Dedifferentiated amniotic fluid mesenchymal stem cell (primary cell): ENCODE data around the gene ZNF141.
"Not testable (repeated sequence)": the region's sequence is repeated elsewhere in the genome, so short reads cannot be mapped to it uniquely, and the experiment has no call there.

Source experiments
- DNase-seq: peaks from one replicate; pipeline ENCODE4 v3.0.0-alpha.2; 2016; ENCODE audit errors: extremely low spot score

Gene ZNF141

DNA sequence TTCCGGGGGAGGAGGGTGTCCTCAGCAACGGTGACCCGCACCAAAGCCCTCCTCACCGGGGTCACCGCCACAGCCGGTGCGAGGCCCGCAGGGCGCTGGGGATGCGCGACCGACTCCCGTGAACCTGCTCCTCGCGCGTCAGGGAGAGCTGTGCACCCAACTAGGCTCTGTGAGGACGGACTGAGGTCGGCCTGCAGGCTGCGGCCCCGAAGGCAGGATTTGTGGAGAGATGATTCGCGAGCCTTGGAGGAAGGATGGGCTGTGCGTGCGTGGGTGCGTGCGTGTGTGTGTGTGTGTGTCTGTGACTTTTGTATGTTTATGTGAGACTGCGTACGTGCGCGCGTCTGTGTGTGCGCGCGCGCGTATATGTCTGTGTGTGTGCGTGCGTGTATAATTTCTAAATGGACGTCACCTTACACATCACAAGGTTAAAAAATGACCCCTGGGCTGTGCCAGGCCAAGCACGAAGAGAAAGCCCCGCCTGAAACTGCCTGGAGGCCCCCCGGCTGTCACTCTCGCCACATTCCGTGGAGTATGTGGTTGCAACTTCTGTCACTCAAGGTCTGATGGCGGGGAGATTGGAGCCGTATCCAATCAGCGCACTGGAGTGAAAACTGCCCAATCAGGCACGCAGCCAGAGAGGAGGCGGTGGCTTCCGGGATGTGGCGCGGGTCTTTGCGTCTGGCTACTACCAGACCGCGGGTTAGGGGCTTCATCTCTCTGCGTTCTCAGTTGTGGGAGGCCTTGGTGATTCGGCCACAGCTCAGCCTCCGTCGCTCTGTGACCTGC, at the start of gene ZNF141:
TSS of gene ZNF141 (plus strand) at position 672 of the 789 bp plus-strand sequence. CDS start 170 bp downstream, outside the sequence.
- peak; percentile 87 for DNase-seq

- DNase-seq = no peak
These were observed 48.7 kb upstream of the ZNF141 start for GRCh38 chr4:288891-289290.

- DNase-seq = no peak
These were observed 42.9 kb upstream of the ZNF141 start for GRCh38 chr4:294732-295131.

GRCh38 chr4:302381-302780, 35.2 kb upstream of the ZNF141 start:
- no peak for DNase-seq

- not testable (repeated sequence) for DNase-seq
These were observed 33.1 kb upstream of the ZNF141 start for GRCh38 chr4:304516-304915.

GRCh38 chr4:304969-305680, 32.5 kb upstream of the ZNF141 start, which contains the start of gene ZNF732:
Gene ZNF732 (minus strand): TSS chr4:305474. CDS start chr4:305310, 164 bp downstream.
- no peak for DNase-seq

DNA sequence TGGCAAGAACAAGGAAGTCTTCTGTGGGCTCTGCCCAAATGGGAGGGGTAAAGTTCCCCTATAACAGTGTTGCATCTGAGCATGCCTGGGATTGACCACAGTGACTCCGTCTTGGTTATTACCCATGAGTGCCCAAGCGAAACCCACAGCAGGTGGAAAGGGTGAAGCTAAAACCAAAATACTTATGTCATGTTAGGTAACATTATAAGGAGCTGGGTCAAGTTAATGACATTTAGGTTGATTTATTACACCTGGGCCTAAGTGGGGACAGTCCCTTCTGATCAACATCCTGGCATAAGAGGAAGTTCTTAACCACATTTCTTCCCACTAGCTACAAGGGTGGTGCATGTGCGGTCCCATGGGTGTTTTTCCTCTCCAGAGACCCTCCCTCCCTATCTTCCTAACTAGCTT, 31.1 kb upstream of the ZNF141 start:
- DNase-seq = no peak

DNA sequence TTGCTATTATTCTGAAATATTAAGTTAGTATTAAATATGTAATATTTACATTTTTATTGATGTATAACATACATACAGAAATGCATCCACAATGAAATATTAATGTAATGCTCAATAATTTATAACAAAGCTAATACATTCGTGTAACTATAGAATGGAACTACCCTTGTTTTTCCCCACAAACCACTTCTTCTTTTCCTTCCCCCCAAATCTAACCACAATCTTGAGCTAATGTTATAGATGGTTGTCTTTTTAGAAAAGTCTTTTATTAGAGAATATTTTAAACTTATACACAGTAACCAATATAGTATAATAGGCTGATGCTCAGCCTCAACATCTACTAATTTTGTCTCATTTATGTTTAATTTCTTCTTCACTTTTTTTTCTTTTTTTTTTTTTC, 27.8 kb upstream of the ZNF141 start:
- DNase-seq = no peak

- DNase-seq = no peak
These were observed 23.2 kb upstream of the ZNF141 start for GRCh38 chr4:314296-314903.

DNA sequence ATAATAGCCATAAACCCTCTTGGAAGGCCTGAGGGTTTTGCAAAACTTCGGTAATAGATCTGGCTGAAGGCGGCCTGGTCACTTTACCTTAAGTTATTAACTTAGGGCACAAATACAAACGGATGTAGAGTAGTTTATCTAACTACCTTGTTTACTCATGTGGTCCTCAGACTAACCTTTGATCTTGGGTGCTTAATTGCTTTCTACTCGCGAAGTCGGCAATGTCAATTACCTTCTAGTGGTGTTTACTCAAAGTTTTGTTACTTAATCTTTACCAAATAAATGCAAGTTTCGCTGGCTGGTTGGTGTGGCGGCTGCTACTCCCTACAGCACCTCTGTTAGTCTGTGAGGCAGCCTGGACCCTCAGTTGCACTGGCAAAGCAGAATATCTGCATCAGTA, 8.9 kb upstream of the ZNF141 start:
- DNase-seq = no peak

GRCh38 chr4:335515-335914, 2.1 kb upstream of the ZNF141 start:
- DNase-seq = no peak

DNA sequence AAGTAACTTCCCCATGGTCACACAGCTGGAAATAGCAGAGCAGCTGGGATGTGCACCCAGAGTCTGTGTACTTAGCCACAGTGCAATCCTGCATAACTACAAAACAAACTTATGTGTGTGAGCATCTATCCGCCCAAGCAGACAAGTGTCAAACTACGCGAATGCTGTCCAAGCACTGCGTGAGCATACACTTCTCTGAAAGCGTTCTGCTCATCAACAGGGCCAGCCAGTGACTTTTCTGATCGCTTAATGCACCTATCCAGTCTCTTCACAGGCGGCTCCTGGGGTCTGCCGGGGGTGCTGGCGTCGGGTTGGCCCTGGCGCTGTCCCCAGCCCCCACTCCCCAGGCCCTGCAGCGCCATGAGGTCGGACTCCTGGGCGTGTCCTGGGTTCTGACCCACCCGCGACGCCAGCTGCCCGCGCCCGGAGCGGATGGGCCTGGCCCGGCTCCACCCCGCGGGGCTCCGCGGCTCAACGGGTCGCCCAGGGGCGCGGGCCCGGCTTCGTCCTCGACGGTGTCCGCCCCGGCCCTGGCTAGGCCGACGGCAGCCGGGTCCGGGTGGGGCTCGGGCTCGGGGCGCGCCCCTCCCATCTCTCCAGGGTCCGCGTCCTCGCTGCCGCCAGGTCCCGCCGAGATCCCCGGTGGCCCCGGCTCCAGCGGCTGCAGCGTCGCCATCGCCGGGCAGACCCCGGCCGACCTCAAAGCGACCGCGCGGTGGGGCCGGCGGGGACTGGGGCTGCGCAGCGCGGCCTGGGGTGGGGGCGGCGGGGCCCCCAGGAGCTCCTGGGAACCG, 1.3 kb upstream of the ZNF141 start:
- no peak for DNase-seq

GRCh38 chr4:336893-337142, 796 bp upstream of the ZNF141 start:
- no peak for DNase-seq

DNA sequence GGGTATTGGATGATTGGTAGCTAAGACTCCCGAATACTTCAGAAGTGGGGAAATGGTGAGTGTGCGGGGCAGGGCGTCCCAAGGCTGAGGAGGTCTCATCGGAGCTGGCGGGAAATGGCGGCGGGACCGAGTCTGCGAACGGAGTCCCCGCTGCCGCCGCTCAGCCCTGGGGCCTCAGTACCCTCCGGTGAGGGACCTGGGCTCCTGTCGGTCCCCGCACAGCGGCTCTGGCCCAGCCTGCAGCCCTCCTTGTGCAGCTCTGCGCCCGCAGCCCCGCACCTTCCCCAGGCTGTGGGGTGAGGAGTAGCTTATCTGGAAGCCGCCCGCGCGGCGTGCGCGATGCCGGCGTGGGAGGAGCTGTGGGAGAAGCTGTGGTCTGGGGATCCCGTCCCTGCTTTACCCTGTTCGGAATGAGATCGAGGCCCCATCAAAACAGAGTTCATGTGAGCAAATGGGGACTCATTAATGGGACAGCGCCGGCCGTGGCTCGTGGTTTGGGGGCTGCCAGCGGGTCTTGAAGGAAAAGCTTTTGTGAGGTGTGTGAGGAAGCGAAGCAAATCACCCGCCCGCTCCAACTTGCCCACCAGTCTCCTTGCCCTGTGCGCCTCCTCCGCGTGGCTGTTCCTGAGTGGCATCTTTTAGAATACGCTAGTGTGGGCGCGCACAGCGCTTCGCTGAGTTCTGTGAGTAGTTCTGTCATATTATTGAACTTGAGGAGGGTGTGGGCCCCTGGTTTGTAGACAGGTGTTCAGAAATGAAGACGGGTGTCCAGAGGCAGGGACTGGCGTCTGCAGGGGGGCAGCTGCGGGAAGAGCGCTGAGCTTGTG, 531 bp downstream of the ZNF141 start:
- no peak for DNase-seq

- DNase-seq = no peak
These were observed 1.1 kb downstream of the ZNF141 start for GRCh38 chr4:338759-339097.

DNA sequence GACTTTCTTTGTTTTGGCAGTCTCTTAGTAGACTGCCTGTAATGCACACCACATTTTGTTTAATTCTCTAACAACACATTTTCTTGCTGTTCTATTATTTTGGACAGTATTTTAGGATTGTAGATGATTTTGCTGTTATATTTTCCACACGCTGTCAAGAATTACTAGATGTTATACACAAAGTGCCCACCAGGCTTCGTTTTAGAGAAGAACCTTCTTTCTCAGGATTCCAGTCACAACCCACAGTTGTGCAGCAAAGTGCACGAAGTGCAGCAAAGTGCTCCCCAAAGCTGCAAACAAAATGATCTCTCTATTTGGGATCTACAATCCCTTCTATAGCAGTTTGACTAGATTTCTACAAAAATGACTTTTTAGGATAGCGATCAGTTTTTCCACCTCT, 2.4 kb downstream of the ZNF141 start:
- no peak for DNase-seq

GRCh38 chr4:373062-373839, 35.6 kb downstream of the ZNF141 start:
- DNase-seq = no peak

GRCh38 chr4:374298-375160, 36.9 kb downstream of the ZNF141 start:
- no peak for DNase-seq

- DNase-seq = no peak
These were observed 46.8 kb downstream of the ZNF141 start for GRCh38 chr4:384311-385010.
